ENCODE results near the gene EVI5L.
"Not testable (repeated sequence)": the region's sequence is repeated elsewhere in the genome, so short reads cannot be mapped to it uniquely, and the experiment has no call there.

EVI5L gene

DNA sequence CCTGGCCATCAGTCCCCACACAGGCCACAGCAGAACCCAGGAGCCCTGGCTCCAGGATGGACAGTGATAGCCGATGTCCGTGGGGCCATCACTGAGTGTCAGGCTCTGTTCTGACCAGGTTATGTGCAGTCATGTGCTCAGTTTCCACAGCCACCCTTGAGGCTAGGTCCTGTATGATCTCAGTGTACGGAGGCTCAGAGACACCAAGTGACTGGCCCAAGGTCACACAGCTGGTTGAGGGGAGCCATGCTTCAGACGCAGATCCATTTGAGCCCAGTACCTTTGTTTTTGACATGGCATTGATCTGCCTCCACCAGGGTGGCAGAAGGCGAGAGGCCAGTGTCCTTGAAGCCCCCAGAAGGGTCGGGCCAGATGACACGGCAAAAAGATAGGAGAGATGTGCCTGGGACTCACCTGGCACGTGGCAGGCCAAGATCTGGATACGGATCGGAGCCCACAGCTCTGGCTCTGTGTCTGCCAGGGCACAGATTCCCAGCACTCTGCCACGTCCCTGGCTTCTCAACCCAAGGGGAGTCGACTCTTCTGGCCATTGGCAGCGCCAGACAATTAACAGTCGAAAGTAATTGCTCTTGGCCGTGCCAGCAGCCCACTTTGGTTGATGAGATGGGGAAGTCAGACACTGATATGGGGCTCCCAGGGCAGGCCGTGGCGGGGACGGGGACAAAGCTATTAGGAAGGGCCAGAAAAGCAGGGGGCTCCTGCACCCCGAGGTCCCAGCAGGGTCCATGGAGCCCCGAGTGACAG lies 15.6 kb downstream of the EVI5L start:
- DNase-seq (ENCODE audit: low read depth in 2 of 2) = no peak

DNA sequence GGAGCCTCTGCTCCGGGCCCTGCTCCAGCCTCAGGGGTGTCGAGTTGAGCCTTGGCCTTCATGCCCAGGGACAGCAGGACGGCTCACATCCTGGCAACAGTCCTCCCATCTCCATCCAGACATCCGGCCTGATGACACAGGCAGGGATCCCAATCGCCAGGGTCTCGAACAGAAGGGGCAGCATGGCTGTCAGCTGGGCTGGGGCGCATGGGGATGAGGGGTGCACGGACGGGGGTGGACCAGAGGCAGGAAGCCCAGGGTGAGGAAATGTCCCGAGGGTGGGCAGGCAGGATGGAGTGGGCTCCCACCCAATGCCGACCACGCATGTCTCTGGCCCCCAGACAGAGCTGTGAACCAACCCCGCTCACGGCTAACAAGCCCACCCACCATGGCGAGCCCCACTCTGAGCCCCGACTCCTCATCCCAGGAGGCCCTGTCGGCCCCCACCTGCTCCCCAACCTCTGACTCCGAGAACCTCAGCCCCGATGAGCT lies 16.2 kb downstream of the EVI5L start:
- no peak for DNase-seq (ENCODE audit: low read depth in 2 of 2)

- no peak for DNase-seq (ENCODE audit: low read depth in 2 of 2)
Observed at GRCh38 chr19:7847664-7848063, 17.6 kb downstream of the EVI5L start.

- no peak for DNase-seq (ENCODE audit: low read depth in 2 of 2)
Observed at GRCh38 chr19:7848779-7849457, 18.9 kb downstream of the EVI5L start.

- no peak for DNase-seq (ENCODE audit: low read depth in 2 of 2)
Observed at GRCh38 chr19:7849631-7849999, 19.6 kb downstream of the EVI5L start.

DNA sequence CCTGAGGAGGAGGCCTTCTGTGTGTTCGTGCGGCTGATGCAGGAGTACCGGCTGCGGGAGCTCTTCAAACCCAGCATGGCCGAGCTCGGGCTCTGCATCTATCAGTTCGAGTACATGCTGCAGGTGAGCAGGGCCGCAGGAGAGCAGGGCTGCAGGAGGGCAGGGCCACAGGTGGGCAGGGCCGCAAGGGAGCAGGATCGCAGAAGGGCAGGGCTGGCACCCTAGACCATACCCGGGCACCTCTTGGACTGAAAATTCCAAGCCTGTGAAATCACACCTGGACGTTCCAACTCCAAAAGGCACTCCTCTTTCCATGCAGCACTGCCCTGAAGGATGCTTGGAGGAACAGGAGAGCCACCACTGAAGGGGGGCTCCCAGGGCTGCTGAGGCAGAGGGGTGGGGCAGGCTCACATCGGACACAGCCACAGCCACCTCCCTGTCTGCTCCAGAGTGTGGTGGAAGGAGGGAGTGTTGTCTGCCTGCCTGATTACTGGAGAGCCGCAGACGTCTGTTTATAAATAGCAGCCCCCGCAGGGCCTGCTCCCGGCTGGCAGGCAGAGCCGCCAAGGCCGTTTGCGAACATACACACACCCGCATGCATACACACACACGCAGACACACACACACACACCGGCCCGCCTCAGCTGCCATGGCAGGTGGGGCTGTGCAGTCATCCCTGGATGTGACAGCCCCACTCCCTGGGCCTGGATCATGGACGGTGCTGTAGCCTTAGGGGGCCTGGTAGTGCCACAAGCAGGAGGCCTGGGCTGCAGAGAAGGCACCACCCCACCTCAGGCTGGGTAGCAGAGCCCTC lies 20.2 kb downstream of the EVI5L start:
- DNase-seq (ENCODE audit: low read depth in 2 of 2) = no peak

DNA sequence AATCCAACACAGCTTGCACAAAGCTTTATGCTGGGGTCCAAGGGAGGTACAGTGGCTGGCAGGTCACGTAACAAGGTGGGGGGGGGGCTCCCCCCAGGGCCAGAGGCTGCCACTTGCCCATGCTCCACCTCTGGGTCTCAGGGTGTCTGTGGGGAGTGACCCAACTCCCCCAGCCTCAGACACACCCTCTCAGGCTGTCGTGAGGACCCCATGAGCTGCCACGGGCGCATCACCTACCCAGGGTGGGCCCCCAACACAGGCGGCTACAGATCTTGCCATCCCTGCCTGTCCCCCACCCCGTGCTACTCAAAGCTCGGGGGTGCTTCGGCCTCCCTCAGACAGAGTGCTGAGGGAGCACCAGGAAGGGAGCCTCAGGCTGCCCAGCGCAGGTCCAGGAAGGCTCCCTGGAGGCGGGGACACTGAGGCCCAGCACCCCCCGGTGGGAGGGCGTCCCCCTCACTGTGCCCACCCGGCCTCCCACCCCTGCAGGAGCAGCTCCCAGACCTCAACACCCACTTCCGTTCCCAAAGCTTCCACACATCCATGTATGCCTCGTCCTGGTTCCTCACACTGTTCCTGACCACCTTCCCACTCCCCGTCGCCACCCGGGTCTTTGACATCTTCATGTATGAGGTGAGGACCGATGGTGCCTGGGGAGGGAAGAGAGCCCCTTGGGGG lies 21.1 kb downstream of the EVI5L start:
- DNase-seq (ENCODE audit: low read depth in 2 of 2) = no peak

GRCh38 chr19:7851623-7852500 lies 21.8 kb downstream of the EVI5L start:
- DNase-seq (ENCODE audit: low read depth in 2 of 2) = no peak

DNA sequence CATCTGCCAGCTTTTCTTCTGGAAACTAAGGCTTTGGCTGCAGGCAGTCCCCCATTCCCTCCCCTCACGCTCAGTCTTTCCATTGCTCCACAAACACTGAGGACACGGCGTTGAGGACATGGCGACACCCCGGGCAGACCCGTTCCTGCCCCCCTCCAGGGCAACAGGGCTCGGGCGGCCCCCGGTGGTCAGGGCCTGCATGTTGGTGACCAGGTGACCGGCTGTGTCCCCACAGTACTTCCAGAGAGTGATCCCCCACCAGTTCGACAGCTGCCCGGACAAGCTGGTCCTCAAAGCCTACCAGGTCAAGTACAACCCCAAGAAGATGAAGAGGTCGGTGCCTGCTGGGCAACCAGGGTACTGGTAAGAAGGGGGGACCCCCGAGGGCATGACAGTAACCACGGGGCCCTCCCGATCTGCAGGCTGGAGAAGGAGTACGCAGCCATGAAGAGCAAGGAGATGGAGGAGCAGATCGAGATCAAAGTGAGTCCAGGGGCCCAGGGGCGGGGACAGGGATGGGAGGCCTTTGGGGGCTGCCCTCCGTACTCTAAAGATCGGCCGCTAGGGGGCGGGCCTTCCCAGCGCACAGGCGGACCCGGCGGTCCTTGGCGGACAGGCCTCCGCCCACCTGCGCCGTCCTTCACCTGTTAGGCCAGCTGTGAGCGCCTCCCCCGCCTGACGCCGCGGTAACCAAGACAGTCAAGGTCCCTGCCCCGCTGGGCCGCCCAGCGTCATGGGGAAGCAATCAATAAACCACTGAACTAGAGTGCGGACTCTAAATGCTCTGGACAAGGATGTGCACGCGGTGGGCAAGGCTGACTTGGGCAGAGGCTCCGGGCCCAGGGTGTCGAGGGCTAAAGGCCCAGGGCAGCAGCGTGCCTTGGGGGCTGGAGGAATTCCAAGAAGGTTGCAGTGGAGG lies 23.1 kb downstream of the EVI5L start:
- DNase-seq (ENCODE audit: low read depth in 2 of 2) = peak; percentile 61 to 62

DNA sequence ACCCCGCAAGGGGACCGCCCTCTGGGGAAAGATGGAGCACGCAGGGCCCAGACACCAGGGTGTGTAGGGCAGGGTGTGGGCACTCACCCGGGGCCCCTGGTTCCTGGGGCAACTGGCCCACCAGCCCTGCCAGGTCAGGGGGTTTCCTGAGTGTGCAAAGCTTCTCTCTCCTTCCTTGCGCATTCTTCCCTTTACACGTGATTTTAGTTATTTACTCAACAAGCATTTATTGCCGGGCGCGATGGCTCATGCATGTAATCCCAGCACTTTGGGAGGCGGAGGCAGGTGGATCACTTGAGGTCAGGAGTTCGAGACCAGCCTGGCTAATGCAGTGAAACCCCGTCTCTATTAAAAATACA lies 23.7 kb downstream of the EVI5L start:
- DNase-seq (ENCODE audit: low read depth in 2 of 2) = no peak

- no peak for DNase-seq (ENCODE audit: low read depth in 2 of 2)
Observed at GRCh38 chr19:7855426-7856108, 25.5 kb downstream of the EVI5L start.

- no peak for DNase-seq (ENCODE audit: low read depth in 2 of 2)
Observed at GRCh38 chr19:7856109-7856591, 26.1 kb downstream of the EVI5L start.

GRCh38 chr19:7856679-7857663 lies 27.0 kb downstream of the EVI5L start:
- no peak for DNase-seq (ENCODE audit: low read depth in 2 of 2)

- no peak for DNase-seq (ENCODE audit: low read depth in 2 of 2)
Observed at GRCh38 chr19:7857727-7858108, 27.7 kb downstream of the EVI5L start.

DNA sequence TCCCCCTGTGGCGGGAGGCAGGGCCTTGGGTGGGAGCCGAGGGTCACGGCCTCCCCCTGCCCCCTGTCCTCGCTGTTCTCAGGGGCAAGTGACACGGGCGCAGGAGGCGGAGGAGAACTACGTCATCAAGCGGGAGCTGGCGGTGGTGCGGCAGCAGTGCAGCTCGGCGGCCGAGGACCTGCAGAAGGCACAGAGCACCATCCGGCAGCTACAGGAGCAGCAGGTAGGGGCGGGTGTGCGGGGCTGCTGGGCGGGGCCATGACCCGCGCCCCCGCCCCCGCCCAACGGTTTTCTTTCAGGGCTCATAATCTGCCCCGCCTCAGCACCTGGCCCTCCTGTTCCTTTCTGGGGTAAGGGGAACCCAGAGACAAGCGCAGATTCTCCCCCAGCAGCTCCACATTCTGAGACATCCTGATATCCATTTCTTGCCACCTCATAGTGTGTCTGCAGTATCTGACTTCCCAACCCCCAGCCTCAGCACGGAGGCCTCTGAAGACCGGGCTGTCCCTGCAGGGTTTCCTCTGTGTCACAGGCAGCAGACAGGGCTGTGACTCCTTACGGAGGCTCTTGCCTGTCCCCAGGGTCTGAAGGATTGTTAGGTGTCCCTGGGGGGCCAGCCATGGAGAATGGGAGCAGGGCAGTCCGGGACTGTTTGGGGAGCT lies 28.2 kb downstream of the EVI5L start:
- DNase-seq (ENCODE audit: low read depth in 2 of 2) = no peak

- DNase-seq (ENCODE audit: low read depth in 2 of 2) = not testable (repeated sequence)
Observed at GRCh38 chr19:7859087-7859486, 29.1 kb downstream of the EVI5L start.

All from stimulated activated CD8-positive, alpha-beta memory T cell treated with anti-CD3 and anti-CD28 coated beads, Interleukin-2, amount 100 ng/mL, for 48 hours (primary cell).